IPS-20b (cell line): ENCODE results near the gene GPR84.
A peak's percentile ranks its signal among the peaks of the same experiment; 100 is the strongest.

Source experiments
- H3K27ac ChIP-seq: one replicate; pipeline ENCODE4 v1.5.1; 2013; ENCODE audit warnings: low read length
- H3K27me3 ChIP-seq: 2 replicates; pipeline ENCODE4 v1.6.1; 2013; ENCODE audit warnings: mild to moderate bottlenecking, low read length, inconsistent platforms; ENCODE audit not compliant: insufficient read depth
- H3K36me3 ChIP-seq: 2 replicates; pipeline ENCODE4 v1.6.1; 2013; ENCODE audit warnings: low read depth, mild to moderate bottlenecking, inconsistent platforms, low read length, moderate library complexity; ENCODE audit not compliant: insufficient read depth
- H3K4me1 ChIP-seq: 2 replicates; pipeline ENCODE4 v1.6.1; 2013; ENCODE audit warnings: mild to moderate bottlenecking, control low read depth, inconsistent platforms, low read length, moderate library complexity; ENCODE audit not compliant: insufficient read depth
- H3K4me3 ChIP-seq: 2 replicates; pipeline ENCODE4 v1.5.1; 2013; ENCODE audit warnings: mild to moderate bottlenecking, low read length, inconsistent platforms
- H3K9ac ChIP-seq: 2 replicates; pipeline ENCODE4 v1.6.1; 2013; ENCODE audit warnings: low read depth, mild to moderate bottlenecking, inconsistent platforms, low read length, moderate library complexity
- H3K9me3 ChIP-seq: 2 replicates; pipeline ENCODE4 v1.6.1; 2013; ENCODE audit warnings: mild to moderate bottlenecking, low read depth, low read length, inconsistent platforms; ENCODE audit not compliant: insufficient read depth

The GPR84 gene

GRCh38 chr12:54370171-54370730 lies 6.0 kb upstream of the GPR84 start:
- Histone ChIP-seq H3K4me3 (peak overlapping the region; percentile 57; the same call in 1 of the 2 replicates), H3K27ac (no peak overlapping the region), H3K9me3 (no peaks in the 10 kb centered on the region), H3K9ac (no peak overlapping the region), H3K36me3 (peaks cover 29% of the 10 kb centered on the region), H3K27me3 (peaks cover 35% of the 10 kb centered on the region), H3K4me1 (peaks cover 2% of the 10 kb centered on the region; the same call in 1 of the 2 replicates)

- Histone ChIP-seq H3K36me3 (peaks cover 26% of the 10 kb centered on the region), H3K9ac (no peak overlapping the region), H3K4me3 (peak overlapping the region; percentile 57), H3K9me3 (no peaks in the 10 kb centered on the region), H3K27ac (no peak overlapping the region), H3K27me3 (peaks cover 38% of the 10 kb centered on the region), H3K4me1 (peaks cover 2% of the 10 kb centered on the region; the same call in 1 of the 2 replicates)
Measured at GRCh38 chr12:54369597-54370131, 5.4 kb upstream of the GPR84 start.

GRCh38 chr12:54368709-54369596 lies 4.7 kb upstream of the GPR84 start:
- Histone ChIP-seq H3K9me3 (no peaks in the 10 kb centered on the region), H3K36me3 (peaks cover 19% of the 10 kb centered on the region), H3K4me1 (peaks cover 2% of the 10 kb centered on the region; the same call in 1 of the 2 replicates), H3K27me3 (peaks cover 42% of the 10 kb centered on the region), H3K9ac (no peak overlapping the region), H3K4me3 (peak overlapping the region; percentile 57), H3K27ac (no peak overlapping the region)

GRCh38 chr12:54368025-54368708 lies 3.9 kb upstream of the GPR84 start:
- Histone ChIP-seq H3K27me3 (peaks cover 42% of the 10 kb centered on the region), H3K9me3 (no peaks in the 10 kb centered on the region), H3K4me1 (peaks cover 2% of the 10 kb centered on the region; the same call in 1 of the 2 replicates), H3K4me3 (no peak overlapping the region), H3K36me3 (peaks cover 11% of the 10 kb centered on the region), H3K27ac (no peak overlapping the region), H3K9ac (no peak overlapping the region)

- Histone ChIP-seq H3K4me3 (no peak overlapping the region), H3K4me1 (peaks cover 6% of the 10 kb centered on the region; the same call in 1 of the 2 replicates), H3K36me3 (no peaks in the 10 kb centered on the region), H3K27me3 (peaks cover 23% of the 10 kb centered on the region), H3K9ac (no peak overlapping the region), H3K27ac (no peak overlapping the region), H3K9me3 (no peaks in the 10 kb centered on the region)
Measured at GRCh38 chr12:54363618-54364017, 668 bp downstream of the GPR84 start.

GRCh38 chr12:54363047-54363446 lies 1.2 kb downstream of the GPR84 start:
- Histone ChIP-seq H3K9me3 (no peaks in the 10 kb centered on the region), H3K4me3 (no peak overlapping the region), H3K4me1 (peaks cover 10% of the 10 kb centered on the region; the same call in 1 of the 2 replicates), H3K27ac (no peak overlapping the region), H3K9ac (no peak overlapping the region), H3K36me3 (no peaks in the 10 kb centered on the region), H3K27me3 (peaks cover 18% of the 10 kb centered on the region)

- H3K9ac ChIP-seq = no peak overlapping the region
- peaks cover 30% of the 10 kb centered on the region for H3K4me1 ChIP-seq
- 0 out of 2 replicates have a peak, but pooled peaks cover 7% of the 10 kb centered on the region for H3K27me3 ChIP-seq
- H3K36me3 ChIP-seq = no peaks in the 10 kb centered on the region
- H3K9me3 ChIP-seq = no peaks in the 10 kb centered on the region
- H3K4me3 ChIP-seq = no peak overlapping the region
- H3K27ac ChIP-seq = no peak overlapping the region
Measured at GRCh38 chr12:54360717-54361456, 3.4 kb downstream of the GPR84 start.

GRCh38 chr12:54359762-54360351 lies 4.4 kb downstream of the GPR84 start:
- Histone ChIP-seq H3K36me3 (no peaks in the 10 kb centered on the region), H3K4me3 (peak overlapping the region; percentile 82), H3K27me3 (0 out of 2 replicates have a peak, but pooled peaks cover 6% of the 10 kb centered on the region), H3K27ac (no peak overlapping the region), H3K4me1 (peaks cover 41% of the 10 kb centered on the region), H3K9ac (peak overlapping the region; percentile 70; the same call in 1 of the 2 replicates), H3K9me3 (no peaks in the 10 kb centered on the region)

- H3K9me3 ChIP-seq = no peaks in the 10 kb centered on the region
- H3K4me1 ChIP-seq = peaks cover 44% of the 10 kb centered on the region
Measured at GRCh38 chr12:54358945-54359761, 5.1 kb downstream of the GPR84 start.

More at GRCh38 chr12:54358945-54359761, 5.1 kb downstream of the GPR84 start:
- H3K4me3 ChIP-seq = peak overlapping the region; percentile 82
- H3K36me3 ChIP-seq = no peaks in the 10 kb centered on the region
- no peaks in the 10 kb centered on the region for H3K27me3 ChIP-seq
- H3K9ac ChIP-seq = peak overlapping the region; percentile 82; the same call in 1 of the 2 replicates
- peak overlapping the region; percentile 73 for H3K27ac ChIP-seq
